Suprapubic skin (tissue), 3 donors: Measurements from ENCODE around the gene DSG4.

ENCODE experiments used
- CTCF ChIP-seq, 2 donors: fragments of 200-600 bp in 1 of 2; fragments of 450-650 bp in 1 of 2; sonication (generic) in 1 of 2; IDR thresholded peaks; one replicate each; pipeline ENCODE4 v1.5.1; 2016 to 2019; ENCODE audit warnings: antibody characterized with exemption in 2 of 2, mild to moderate bottlenecking in 1 of 2, moderate library complexity in 1 of 2
- EP300 ChIP-seq: sonication (generic); formaldehyde crosslinking; IDR thresholded peaks from one replicate; pipeline ENCODE4 v1.6.1; 2017; ENCODE audit warnings: antibody characterized with exemption
- POLR2A ChIP-seq, 2 donors: fragments of 450-650 bp; IDR thresholded peaks; one replicate each; pipeline ENCODE4 v1.6.1; 2017; ENCODE audit warnings: antibody characterized with exemption in 2 of 2, mild to moderate bottlenecking in 2 of 2, moderate library complexity in 2 of 2

- TF ChIP-seq CTCF (IDR thresholded peaks at IDR 0.05) (no peak), EP300 (no peak), POLR2A (IDR thresholded peaks at IDR 0.05) (no peak)
These were observed 10.2 kb downstream of the DSG4 start for GRCh38 chr18:31386741-31387140.
